A673 (cell line): ENCODE measurements around the gene SMAGP. TPM values are rescaled to one million over a fixed set of nuclear protein-coding genes. Genes with fewer than 3 reads are reported as not detected.
A peak's percentile ranks its signal among the peaks of the same experiment; 100 is the strongest.

ENCODE experiments used
- BruUV-seq: library from RNA; stranded (reverse); fragments of 400-500 nt; replicated peaks from 2 replicates; lab custom pipeline; 2021; lab: Mats Ljungman, UMichigan
- CTCF ChIA-PET: fragments of 300-600 bp; sonication (Branson Sonifier 250); formaldehyde crosslinking; loops from one replicate; lab custom pipeline; 2022; ENCODE audit warnings: antibody characterized with exemption; lab: Charles Lee
- POLR2A ChIA-PET: fragments of 300-600 bp; sonication (Branson Sonifier 250); formaldehyde crosslinking; loops from one replicate; lab custom pipeline; 2022; ENCODE audit warnings: antibody characterized with exemption; ENCODE audit not compliant: low non-redundant PET; lab: Charles Lee
- DNase-seq: peaks from one replicate; pipeline ENCODE4 v3.0.0-alpha.2; 2015; ENCODE audit warnings: low spot score
- H3K27ac ChIP-seq: fragments of 200-600 bp; sonication (generic); 2 replicates; pipeline ENCODE4 v1.5.1; 2016; ENCODE audit warnings: mixed run types, low read depth, mild to moderate bottlenecking, mixed read lengths, antibody characterized with exemption, low read length; ENCODE audit not compliant: poor library complexity, severe bottlenecking
- H3K27me3 ChIP-seq: fragments of 200-600 bp; sonication (generic); replicated peaks from 2 replicates; pipeline ENCODE4 v1.6.1; 2017; ENCODE audit warnings: mixed run types, low read depth, mild to moderate bottlenecking, mixed read lengths, antibody characterized with exemption, low read length; ENCODE audit not compliant: insufficient read depth, poor library complexity
- H3K36me3 ChIP-seq: fragments of 200-600 bp; sonication (generic); 2 replicates; pipeline ENCODE4 v1.6.1; 2016; ENCODE audit warnings: mixed run types, mild to moderate bottlenecking, mixed read lengths, antibody characterized with exemption, low read length; ENCODE audit not compliant: insufficient read depth, poor library complexity, severe bottlenecking
- H3K4me1 ChIP-seq: fragments of 200-600 bp; sonication (generic); 2 replicates; pipeline ENCODE4 v1.6.1; 2017; ENCODE audit warnings: mixed run types, mild to moderate bottlenecking, mixed read lengths, antibody characterized with exemption, low read length; ENCODE audit not compliant: insufficient read depth, poor library complexity, severe bottlenecking
- H3K4me3 ChIP-seq: fragments of 200-600 bp; sonication (generic); 2 replicates; pipeline ENCODE4 v1.5.1; 2016; ENCODE audit warnings: low read depth, mixed run types, mild to moderate bottlenecking, mixed read lengths, low read length; ENCODE audit not compliant: poor library complexity, severe bottlenecking
- H3K9me3 ChIP-seq: fragments of 200-600 bp; sonication (generic); 2 replicates; pipeline ENCODE4 v1.6.1; 2016; ENCODE audit warnings: mixed run types, low read depth, mild to moderate bottlenecking, mixed read lengths, antibody characterized with exemption, low read length; ENCODE audit not compliant: poor library complexity, severe bottlenecking
- CTCF ChIP-seq: fragments of 300-800, 200-600 bp; sonication (generic); conservative IDR thresholded peaks from 2 replicates; pipeline ENCODE4 v1.5.1; 2017; ENCODE audit warnings: low read depth, mild to moderate bottlenecking, antibody characterized with exemption, low read length, moderate library complexity, mixed read lengths
- EZH2 ChIP-seq: fragments of 200-600 bp; sonication (generic); IDR thresholded peaks from 2 replicates; pipeline ENCODE4 v1.6.1; 2017; ENCODE audit warnings: borderline replicate concordance, low read depth, mild to moderate bottlenecking, mixed read lengths, antibody characterized with exemption, low read length; ENCODE audit not compliant: poor library complexity, severe bottlenecking
- intact Hi-C: fragments of 100-400 bp; cut with micrococcal nuclease; formaldehyde crosslinking; loops from one replicate; pipeline ENCODE4 v1.10.0; 2022; ENCODE audit not compliant: unreplicated experiment
- total RNA-seq: library from RNA; stranded (reverse); gene quantifications from 2 replicates; pipeline ENCODE4 v1.2.3, GENCODE V29; 2021

Gene SMAGP
- total RNA-seq, 1 experiment from 2014 or later = 26.5 TPM

- intact Hi-C loops = no loop called here
Observed at GRCh38 chr12:51219322-51219721, 50.9 kb downstream of the SMAGP start.

GRCh38 chr12:51218607-51219161 is 51.5 kb downstream of the SMAGP start:
- TF ChIP-seq CTCF (no peak), EZH2 (no peak)
- Histone ChIP-seq H3K9me3 (no peaks in the 10 kb centered on the region), H3K27me3 (no peaks in the 10 kb centered on the region), H3K4me3 (peak overlapping the region; percentile 86), H3K36me3 (no peaks in the 10 kb centered on the region), H3K27ac (peak overlapping the region; percentile 97), H3K4me1 (peaks cover 7% of the 10 kb centered on the region)
- intact Hi-C loops = no loop called here
- TSS peak; percentile 72 for BruUV-seq
- DNase-seq = no peak
- ChIA-PET POLR2A (no interaction called here), CTCF (interaction anchor here (0.8 kb wide), 1 partner anchor 1107 kb away, joined by 3 read pairs; the partner anchor contains the start of gene COX14)

More at GRCh38 chr12:51219322-51219721, 50.9 kb downstream of the SMAGP start:
- ChIA-PET CTCF (no interaction called here), POLR2A (no interaction called here)
- DNase-seq = no peak
- H3K4me3 ChIP-seq = peak overlapping the region; percentile 86
- TF ChIP-seq CTCF = no peak
- H3K9me3 ChIP-seq = no peaks in the 10 kb centered on the region
- BruUV-seq = no TSS peak
- H3K27ac ChIP-seq = peak overlapping the region; percentile 97
- no peaks in the 10 kb centered on the region for H3K36me3 ChIP-seq
- H3K27me3 ChIP-seq = no peaks in the 10 kb centered on the region
- peaks cover 7% of the 10 kb centered on the region for H3K4me1 ChIP-seq

- Histone ChIP-seq H3K4me3 (peak within 1 kb of the TSS; percentile 86), H3K27ac (peak within 1 kb of the TSS; percentile 97), H3K4me1 (peaks cover 7% of the 10 kb centered on the region), H3K36me3 (no peaks in the 10 kb centered on the region), H3K9me3 (no peaks in the 10 kb centered on the region), H3K27me3 (no peaks in the 10 kb centered on the region)
- TF ChIP-seq EZH2 (no peak), CTCF (peak; percentile 54)
- DNase-seq = peak; percentile 93
- ChIA-PET CTCF (interaction anchor here (0.6 to 0.8 kb wide), 7 partner anchors 20 to 1106 kb away, joined by 3 to 9 read pairs (median 8); partner anchors contain the start of gene COX14), POLR2A (interaction anchor here (0.6 to 0.7 kb wide), 6 partner anchors 12 to 144 kb away, joined by 3 to 17 read pairs (median 7); no protein-coding TSS in a partner anchor)
- intact Hi-C loops = no loop called here
- BruUV-seq = no TSS peak
Observed at GRCh38 chr12:51217968-51218606, 52.1 kb downstream of the SMAGP start, which contains the start of gene POU6F1. TSS of gene POU6F1 (minus strand) at chr12:51218062. CDS start at chr12:51206836, 11,226 bp downstream.
